ENCODE results near the gene KRTAP4-2.

DNA sequence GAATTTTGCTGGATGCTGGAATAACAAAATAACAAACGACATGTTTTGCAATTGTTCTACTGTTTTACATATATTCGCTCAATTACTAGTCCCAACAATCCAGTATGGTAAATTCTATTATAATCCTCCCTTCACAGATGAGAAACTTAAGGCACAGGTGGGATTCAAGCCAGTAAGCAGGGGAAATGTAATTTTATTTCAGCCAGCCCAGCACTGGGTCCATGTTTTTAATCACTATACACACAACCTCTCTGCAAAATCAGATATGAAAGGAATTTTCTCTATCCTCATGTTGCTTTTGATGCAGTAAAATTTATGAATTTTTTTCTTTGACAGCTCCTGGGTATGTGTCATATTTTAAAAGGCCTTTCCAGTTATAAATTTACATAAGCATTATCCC lies 32.8 kb downstream of the KRTAP4-2 start:
- TF ChIP-seq TRIM28 (IDR thresholded peaks at IDR 0.05; ENCODE audit: borderline replicate concordance, low read length) (no peak), ZNF133 (tag by site-specific recombination; IDR thresholded peaks at IDR 0.05) (no peak), CTCF (tag by site-specific recombination; IDR thresholded peaks at IDR 0.05) (no peak), ZBTB6 (tag by site-specific recombination; IDR thresholded peaks at IDR 0.05) (no peak), ZNF302 (tag by site-specific recombination; IDR thresholded peaks at IDR 0.05; ENCODE audit: low read depth) (no peak), ZNF629 (tag by site-specific recombination; IDR thresholded peaks at IDR 0.05) (no peak)
